ENCODE results near the gene YPEL2.

DNA sequence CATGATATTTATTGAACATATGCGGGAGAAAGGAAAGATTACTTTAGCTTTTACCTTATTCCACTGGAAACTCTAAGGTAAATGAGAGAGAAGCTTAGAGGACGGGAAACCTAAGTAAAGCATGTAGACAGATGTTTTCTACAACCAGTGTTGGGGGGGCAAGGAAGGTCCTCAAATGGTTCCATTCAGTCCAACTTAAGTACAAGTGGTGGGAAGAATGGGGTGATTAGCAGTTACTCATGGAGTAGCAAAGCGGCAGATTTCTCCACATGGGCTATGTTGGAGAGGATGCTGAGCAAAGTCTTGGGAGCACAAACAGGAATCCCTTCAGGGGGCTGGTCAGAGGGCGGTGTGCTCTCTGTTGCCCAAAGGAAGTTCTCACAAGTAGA is 78.6 kb downstream of the YPEL2 start:
- TF ChIP-seq, protein P1, sequence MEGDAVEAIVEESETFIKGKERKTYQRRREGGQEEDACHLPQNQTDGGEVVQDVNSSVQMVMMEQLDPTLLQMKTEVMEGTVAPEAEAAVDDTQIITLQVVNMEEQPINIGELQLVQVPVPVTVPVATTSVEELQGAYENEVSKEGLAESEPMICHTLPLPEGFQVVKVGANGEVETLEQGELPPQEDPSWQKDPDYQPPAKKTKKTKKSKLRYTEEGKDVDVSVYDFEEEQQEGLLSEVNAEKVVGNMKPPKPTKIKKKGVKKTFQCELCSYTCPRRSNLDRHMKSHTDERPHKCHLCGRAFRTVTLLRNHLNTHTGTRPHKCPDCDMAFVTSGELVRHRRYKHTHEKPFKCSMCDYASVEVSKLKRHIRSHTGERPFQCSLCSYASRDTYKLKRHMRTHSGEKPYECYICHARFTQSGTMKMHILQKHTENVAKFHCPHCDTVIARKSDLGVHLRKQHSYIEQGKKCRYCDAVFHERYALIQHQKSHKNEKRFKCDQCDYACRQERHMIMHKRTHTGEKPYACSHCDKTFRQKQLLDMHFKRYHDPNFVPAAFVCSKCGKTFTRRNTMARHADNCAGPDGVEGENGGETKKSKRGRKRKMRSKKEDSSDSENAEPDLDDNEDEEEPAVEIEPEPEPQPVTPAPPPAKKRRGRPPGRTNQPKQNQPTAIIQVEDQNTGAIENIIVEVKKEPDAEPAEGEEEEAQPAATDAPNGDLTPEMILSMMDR (IDR thresholded peaks at IDR 0.05; ENCODE audit: insufficient read depth, low read length, poor library complexity, severe bottlenecking) = no peak
- TF ChIP-seq EZH2phosphoT487 (conservative IDR thresholded peaks at IDR 0.05; ENCODE audit: low read length) = no peak

All from SU-DHL-6 (cell line).